HG02623 (cell line): ENCODE results near the gene FXN.
"Not testable (repeated sequence)": the region's sequence is repeated elsewhere in the genome, so short reads cannot be mapped to it uniquely, and the experiment has no call there.

ENCODE experiments used
- ATAC-seq: cut with Tn5 transposase; IDR thresholded peaks from one replicate; pipeline ENCODE4 v1.9.1; 2021; ENCODE audit warnings: moderate library complexity; ENCODE audit not compliant: unreplicated experiment

FXN gene

GRCh38 chr9:69065660-69066059 lies 30.1 kb downstream of the FXN start:
- no peak for ATAC-seq

- no peak for ATAC-seq
Observed at GRCh38 chr9:69066955-69067354, 31.4 kb downstream of the FXN start.

- no peak for ATAC-seq
Observed at GRCh38 chr9:69070201-69070600, 34.6 kb downstream of the FXN start.

GRCh38 chr9:69071059-69071458 lies 35.5 kb downstream of the FXN start:
- ATAC-seq: no peak

GRCh38 chr9:69073103-69073502 lies 37.6 kb downstream of the FXN start:
- no peak for ATAC-seq

GRCh38 chr9:69074801-69075200 lies 39.2 kb downstream of the FXN start:
- ATAC-seq: no peak

- no peak for ATAC-seq
Observed at GRCh38 chr9:69076550-69076949, 41.0 kb downstream of the FXN start.

- no peak for ATAC-seq
Observed at GRCh38 chr9:69078069-69078468, 42.5 kb downstream of the FXN start.

GRCh38 chr9:69078581-69078980 lies 43.0 kb downstream of the FXN start:
- no peak for ATAC-seq

- ATAC-seq: no peak
Observed at GRCh38 chr9:69079186-69079585, 43.6 kb downstream of the FXN start.

- no peak for ATAC-seq
Observed at GRCh38 chr9:69081261-69081660, 45.7 kb downstream of the FXN start.

GRCh38 chr9:69083321-69083720 lies 47.8 kb downstream of the FXN start:
- no peak for ATAC-seq

GRCh38 chr9:69085569-69086283 lies 50.2 kb downstream of the FXN start:
- ATAC-seq: no peak

- no peak for ATAC-seq
Observed at GRCh38 chr9:69086312-69086711, 50.8 kb downstream of the FXN start.

- no peak for ATAC-seq
Observed at GRCh38 chr9:69086769-69087168, 51.2 kb downstream of the FXN start.

GRCh38 chr9:69089082-69089481 lies 53.5 kb downstream of the FXN start:
- ATAC-seq: no peak

GRCh38 chr9:69089491-69089890 lies 53.9 kb downstream of the FXN start:
- ATAC-seq: no peak

GRCh38 chr9:69090140-69090750 lies 54.7 kb downstream of the FXN start:
- ATAC-seq: no peak

GRCh38 chr9:69090946-69091345 lies 55.4 kb downstream of the FXN start:
- ATAC-seq: no peak

GRCh38 chr9:69093471-69094103 lies 58.0 kb downstream of the FXN start:
- no peak for ATAC-seq

GRCh38 chr9:69094361-69095135 lies 59.0 kb downstream of the FXN start:
- ATAC-seq: not testable (repeated sequence)

GRCh38 chr9:69097064-69097463 lies 61.5 kb downstream of the FXN start:
- no peak for ATAC-seq
